Upper lobe of right lung (tissue), 1 donor: ENCODE data around the gene PIK3CB. TPM values are rescaled to one million over a fixed set of nuclear protein-coding genes. Genes with fewer than 3 reads are reported as not detected.
"Not testable (repeated sequence)": the region's sequence is repeated elsewhere in the genome, so short reads cannot be mapped to it uniquely, and the experiment has no call there.

Experiments used
- ATAC-seq: fragments of 200-7000 bp; cut with Tn5 transposase; one replicate; pipeline ENCODE4 v1.9.1; 2020; ENCODE audit warnings: mild to moderate bottlenecking, moderate library complexity
- DNase-seq: peaks from one replicate; pipeline ENCODE4 v3.0.0-alpha.2; 2020
- H3K27ac ChIP-seq: fragments of 200-600 bp; one replicate; pipeline ENCODE4 v1.8.0; 2022
- H3K27me3 ChIP-seq: fragments of 200-600 bp; one replicate; pipeline ENCODE4 v1.8.0; 2022; ENCODE audit warnings: mild to moderate bottlenecking
- H3K36me3 ChIP-seq: fragments of 200-600 bp; one replicate; pipeline ENCODE4 v1.8.0; 2022
- H3K4me1 ChIP-seq: fragments of 200-600 bp; one replicate; pipeline ENCODE4 v1.8.0; 2022
- H3K4me3 ChIP-seq: fragments of 200-600 bp; one replicate; pipeline ENCODE4 v1.8.0; 2022; ENCODE audit warnings: mild to moderate bottlenecking
- H3K9me3 ChIP-seq: fragments of 200-600 bp; one replicate; pipeline ENCODE4 v1.8.0; 2022
- intact Hi-C: fragments of 100-400 bp; cut with DNase I; formaldehyde crosslinking; loops from one replicate; pipeline ENCODE4 v1.11.0; 2022
- total RNA-seq: library from RNA; stranded (reverse); fragmentation: NEBNext Ultra II Directional; extraction: Animal tissue kit (Norgen Biotek cat#: 25700); gene quantifications from one replicate; pipeline ENCODE4 v1.2.1, GENCODE V29; 2021
- TF ChIP-seq, protein P1 (sequence below): fragments of 200-600 bp; IDR thresholded peaks from one replicate; pipeline ENCODE4 v1.8.0; 2022; ENCODE audit warnings: antibody characterized with exemption
- donor health status: DM: no; HTN: yes; CAD: no; lungs with severe emphysema.

Gene PIK3CB
- total RNA-seq, 1 donor from 2014 or later, result 37.4 TPM

DNA sequence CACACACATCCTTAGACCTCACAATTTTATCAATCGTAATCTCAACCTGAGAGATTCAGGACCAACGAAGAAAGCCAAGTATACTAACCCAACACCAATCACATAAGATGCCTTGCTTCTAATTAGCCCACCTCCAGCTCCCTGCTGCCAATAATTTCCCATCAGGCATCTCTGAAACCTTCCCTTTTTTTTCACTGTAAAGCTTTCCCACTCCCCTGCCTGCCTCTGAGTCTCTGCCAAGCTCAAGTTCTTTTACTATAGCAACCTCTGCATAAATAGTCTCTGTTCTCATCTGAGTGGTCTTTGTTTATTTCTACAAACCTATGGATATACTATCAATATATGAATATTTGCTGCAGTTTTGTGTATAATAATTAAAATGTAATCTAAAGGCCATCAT, 86.5 kb downstream of the PIK3CB start:
- no peak for DNase-seq
- no peaks in the 10 kb centered on the region for H3K36me3 ChIP-seq
- TF ChIP-seq, protein P1, sequence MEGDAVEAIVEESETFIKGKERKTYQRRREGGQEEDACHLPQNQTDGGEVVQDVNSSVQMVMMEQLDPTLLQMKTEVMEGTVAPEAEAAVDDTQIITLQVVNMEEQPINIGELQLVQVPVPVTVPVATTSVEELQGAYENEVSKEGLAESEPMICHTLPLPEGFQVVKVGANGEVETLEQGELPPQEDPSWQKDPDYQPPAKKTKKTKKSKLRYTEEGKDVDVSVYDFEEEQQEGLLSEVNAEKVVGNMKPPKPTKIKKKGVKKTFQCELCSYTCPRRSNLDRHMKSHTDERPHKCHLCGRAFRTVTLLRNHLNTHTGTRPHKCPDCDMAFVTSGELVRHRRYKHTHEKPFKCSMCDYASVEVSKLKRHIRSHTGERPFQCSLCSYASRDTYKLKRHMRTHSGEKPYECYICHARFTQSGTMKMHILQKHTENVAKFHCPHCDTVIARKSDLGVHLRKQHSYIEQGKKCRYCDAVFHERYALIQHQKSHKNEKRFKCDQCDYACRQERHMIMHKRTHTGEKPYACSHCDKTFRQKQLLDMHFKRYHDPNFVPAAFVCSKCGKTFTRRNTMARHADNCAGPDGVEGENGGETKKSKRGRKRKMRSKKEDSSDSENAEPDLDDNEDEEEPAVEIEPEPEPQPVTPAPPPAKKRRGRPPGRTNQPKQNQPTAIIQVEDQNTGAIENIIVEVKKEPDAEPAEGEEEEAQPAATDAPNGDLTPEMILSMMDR, result no peak
- H3K27me3 ChIP-seq, result no peaks in the 10 kb centered on the region
- H3K4me1 ChIP-seq, result no peaks in the 10 kb centered on the region
- intact Hi-C loops, result no loop called here
- no peak for ATAC-seq
- no peak overlapping the region for H3K4me3 ChIP-seq
- no peak overlapping the region for H3K27ac ChIP-seq
- no peaks in the 10 kb centered on the region for H3K9me3 ChIP-seq

DNA sequence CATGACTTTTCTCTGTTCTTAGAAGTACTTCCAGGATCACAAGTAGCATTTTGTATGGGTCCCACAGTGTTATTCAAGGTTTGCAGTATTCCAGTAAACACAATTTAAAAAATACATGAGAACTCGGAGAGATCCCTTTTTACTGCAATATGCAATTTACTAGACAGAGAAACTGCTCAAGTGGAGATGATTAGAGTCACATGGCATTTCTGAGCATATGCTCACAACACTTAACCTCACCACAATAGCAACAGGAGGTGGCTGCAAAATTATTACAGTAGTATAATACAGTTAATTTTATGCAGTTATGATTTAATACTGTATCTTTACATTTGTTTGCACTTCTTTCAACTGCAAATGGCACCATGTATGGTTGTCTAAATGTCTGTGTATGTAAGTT, 87.5 kb downstream of the PIK3CB start:
- ATAC-seq (no peak), DNase-seq (no peak)
- no peak overlapping the region for H3K27ac ChIP-seq
- TF ChIP-seq, protein P1, result no peak
- no peaks in the 10 kb centered on the region for H3K4me1 ChIP-seq
- intact Hi-C loops, result no loop called here
- H3K9me3 ChIP-seq, result no peaks in the 10 kb centered on the region
- H3K4me3 ChIP-seq, result no peak overlapping the region
- H3K27me3 ChIP-seq, result no peaks in the 10 kb centered on the region
- H3K36me3 ChIP-seq, result peaks cover 1% of the 10 kb centered on the region

DNA sequence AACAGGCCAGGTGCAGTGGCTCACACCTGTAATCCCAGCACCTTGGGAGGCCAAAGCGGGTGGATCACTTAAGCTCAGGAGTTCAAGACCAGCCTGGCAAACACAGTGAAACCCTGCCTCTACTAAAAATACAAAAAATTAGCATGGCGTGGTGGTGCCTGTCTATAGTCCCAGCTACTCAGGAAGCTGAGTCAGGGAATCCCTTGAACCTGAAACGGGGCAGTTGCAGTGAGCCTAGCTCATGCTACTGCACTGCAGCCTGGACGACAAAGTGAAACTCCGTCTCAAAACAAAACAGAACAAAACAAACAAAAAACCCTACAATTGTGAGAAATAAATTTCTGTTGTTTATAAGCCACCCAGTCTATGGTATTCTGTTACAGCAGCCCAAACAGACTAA, 94.7 kb downstream of the PIK3CB start:
- H3K4me3 ChIP-seq, result no peak overlapping the region
- DNase-seq, result no peak

DNA sequence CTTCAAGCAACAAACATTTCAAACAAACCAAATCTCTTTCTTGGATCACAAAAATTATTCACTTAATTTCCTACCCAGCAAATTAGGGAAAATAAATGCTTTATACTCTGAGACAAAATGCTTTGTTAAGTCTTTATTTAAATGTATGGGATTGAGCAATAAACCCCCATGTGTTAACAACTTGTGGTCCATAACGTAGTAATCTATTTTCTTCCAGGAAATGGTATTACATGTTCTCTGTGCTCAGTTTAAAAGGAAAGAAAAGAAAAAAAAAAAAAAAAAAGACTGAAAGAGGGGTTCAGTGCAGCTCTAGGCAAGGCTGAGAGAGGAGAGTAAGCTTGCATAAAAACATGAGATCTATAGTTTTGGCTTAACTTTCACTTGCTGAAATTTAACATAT, 102.3 kb downstream of the PIK3CB start:
- H3K27ac ChIP-seq, result no peak overlapping the region
- H3K9me3 ChIP-seq, result no peaks in the 10 kb centered on the region
- no peak for DNase-seq
- no peak for ATAC-seq
- no peak overlapping the region for H3K4me3 ChIP-seq
- peaks cover 25% of the 10 kb centered on the region for H3K36me3 ChIP-seq
- no peaks in the 10 kb centered on the region for H3K27me3 ChIP-seq
- TF ChIP-seq, protein P1, result no peak
- intact Hi-C loops, result no loop called here
- no peaks in the 10 kb centered on the region for H3K4me1 ChIP-seq

More for the DNA sequence above, 94.7 kb downstream of the PIK3CB start:
- Histone ChIP-seq H3K4me1 (no peaks in the 10 kb centered on the region), H3K36me3 (peaks cover 23% of the 10 kb centered on the region), H3K9me3 (no peaks in the 10 kb centered on the region), H3K27ac (no peak overlapping the region), H3K27me3 (no peaks in the 10 kb centered on the region)
- intact Hi-C loops, result no loop called here
- ATAC-seq, result no peak
- TF ChIP-seq, protein P1, result no peak

DNA sequence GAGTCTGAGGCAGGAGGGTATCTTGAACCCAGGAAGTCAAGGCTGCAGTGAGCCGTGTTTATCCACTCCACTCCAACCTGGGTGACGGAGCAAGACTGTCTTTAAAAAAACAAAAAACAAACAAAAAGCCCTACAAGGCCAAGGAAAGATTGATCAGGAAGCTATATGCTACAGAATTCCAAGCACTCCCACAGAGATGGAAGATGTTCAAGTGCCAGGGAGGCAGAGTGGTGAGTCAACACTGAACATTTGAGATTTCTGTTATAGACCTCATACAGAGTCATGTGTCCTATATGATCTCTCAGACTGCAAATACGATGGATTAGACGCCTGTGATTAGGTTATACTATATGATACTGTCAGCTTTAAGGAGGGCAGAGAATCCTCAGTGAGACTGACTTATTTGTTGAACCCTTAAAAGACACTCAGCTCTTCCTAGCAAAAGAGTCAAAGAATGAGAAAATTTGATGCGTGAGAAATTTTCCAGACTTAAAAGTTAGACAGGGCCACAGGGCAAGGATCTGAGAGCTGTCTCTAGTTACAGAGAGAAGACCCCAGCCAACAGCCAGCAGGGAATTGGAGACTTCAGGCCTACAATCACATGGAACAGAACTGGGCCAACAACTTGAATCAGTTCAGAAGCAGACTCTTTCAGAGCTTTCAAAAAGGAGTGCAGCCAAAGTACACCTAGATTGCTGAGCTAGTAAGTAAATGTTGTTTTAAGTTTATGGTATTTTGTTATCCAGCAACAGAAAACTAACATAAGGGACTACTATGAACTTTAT, 107.6 kb downstream of the PIK3CB start:
- intact Hi-C loops, result no loop called here
- Histone ChIP-seq H3K27ac (no peak overlapping the region), H3K36me3 (no peaks in the 10 kb centered on the region), H3K9me3 (no peaks in the 10 kb centered on the region), H3K4me3 (no peak overlapping the region), H3K27me3 (no peaks in the 10 kb centered on the region), H3K4me1 (no peaks in the 10 kb centered on the region)
- no peak for DNase-seq
- ATAC-seq, result no peak
- TF ChIP-seq, protein P1, result no peak

DNA sequence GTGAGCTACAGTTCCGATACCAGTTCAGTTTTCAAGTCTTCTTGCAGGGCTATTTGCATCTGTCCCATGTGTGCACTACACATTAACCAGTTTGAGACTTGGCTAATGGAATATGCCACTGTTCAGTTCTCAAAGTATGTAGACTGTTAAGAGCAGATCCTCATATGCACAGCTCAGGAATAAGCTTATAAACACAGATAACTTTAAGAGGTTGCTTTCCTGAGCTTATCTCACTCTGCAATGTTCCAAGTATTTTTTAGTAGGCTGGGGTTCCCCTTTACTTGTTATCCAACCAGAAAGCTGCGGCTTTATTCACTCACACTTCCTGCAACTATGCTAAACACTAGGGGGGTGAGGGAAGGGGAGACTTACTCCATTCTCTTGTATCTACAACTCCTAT, 108.7 kb downstream of the PIK3CB start:
- intact Hi-C loops, DNase-seq, H3K36me3 ChIP-seq, H3K4me1 ChIP-seq, H3K27ac ChIP-seq, H3K9me3 ChIP-seq, H3K4me3 ChIP-seq, H3K27me3 ChIP-seq: not testable (repeated sequence)
- peak; percentile 75 for ATAC-seq
